GM19395 (cell line): Measurements from ENCODE around the gene RNF39.

Source experiments
- ATAC-seq: cut with Tn5 transposase; IDR thresholded peaks from one replicate; pipeline ENCODE4 v1.9.1; 2021; ENCODE audit warnings: mild to moderate bottlenecking, moderate library complexity; ENCODE audit not compliant: unreplicated experiment

The RNF39 gene

GRCh38 chr6:30097902-30098768 lies 22.6 kb upstream of the RNF39 start:
- ATAC-seq: no peak

GRCh38 chr6:30096829-30097228 lies 21.3 kb upstream of the RNF39 start:
- no peak for ATAC-seq

- no peak for ATAC-seq
Observed at GRCh38 chr6:30093951-30094661, 18.5 kb upstream of the RNF39 start.

GRCh38 chr6:30092852-30093543 lies 17.4 kb upstream of the RNF39 start:
- ATAC-seq: no peak

- ATAC-seq: no peak
Observed at GRCh38 chr6:30091577-30092381, 16.2 kb upstream of the RNF39 start.

- ATAC-seq: no peak
Observed at GRCh38 chr6:30087876-30088275, 12.3 kb upstream of the RNF39 start.

- no peak for ATAC-seq
Observed at GRCh38 chr6:30077218-30077617, 1.6 kb upstream of the RNF39 start.

GRCh38 chr6:30075790-30076732 lies 492 bp upstream of the RNF39 start:
- ATAC-seq: no peak

- ATAC-seq: no peak
Observed at GRCh38 chr6:30074331-30075093, 1.1 kb downstream of the RNF39 start.

- ATAC-seq: no peak
Observed at GRCh38 chr6:30073489-30074235, 1.9 kb downstream of the RNF39 start.

GRCh38 chr6:30071858-30072257 lies 3.7 kb downstream of the RNF39 start:
- ATAC-seq: no peak

GRCh38 chr6:30071081-30071818 lies 4.3 kb downstream of the RNF39 start:
- ATAC-seq: no peak

- no peak for ATAC-seq
Observed at GRCh38 chr6:30067460-30068139, 8.0 kb downstream of the RNF39 start.

- ATAC-seq: peak; percentile 96
Observed at GRCh38 chr6:30066577-30067459, 8.8 kb downstream of the RNF39 start, which contains the start of gene PPP1R11. Gene PPP1R11, plus strand, starts transcription at chr6:30067198. Its CDS starts 213 bp downstream, at chr6:30067411.

- ATAC-seq: no peak
Observed at GRCh38 chr6:30066082-30066481, 9.5 kb downstream of the RNF39 start.

GRCh38 chr6:30063315-30063714 lies 12.3 kb downstream of the RNF39 start:
- ATAC-seq: no peak
